ENCODE measurements around the gene STOML1. TPM values are rescaled to one million over a fixed set of nuclear protein-coding genes. Genes with fewer than 3 reads are reported as not detected.

Gene STOML1, protein sequence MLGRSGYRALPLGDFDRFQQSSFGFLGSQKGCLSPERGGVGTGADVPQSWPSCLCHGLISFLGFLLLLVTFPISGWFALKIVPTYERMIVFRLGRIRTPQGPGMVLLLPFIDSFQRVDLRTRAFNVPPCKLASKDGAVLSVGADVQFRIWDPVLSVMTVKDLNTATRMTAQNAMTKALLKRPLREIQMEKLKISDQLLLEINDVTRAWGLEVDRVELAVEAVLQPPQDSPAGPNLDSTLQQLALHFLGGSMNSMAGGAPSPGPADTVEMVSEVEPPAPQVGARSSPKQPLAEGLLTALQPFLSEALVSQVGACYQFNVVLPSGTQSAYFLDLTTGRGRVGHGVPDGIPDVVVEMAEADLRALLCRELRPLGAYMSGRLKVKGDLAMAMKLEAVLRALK
- polyA plus RNA-seq (7.0 to 12.9 TPM (median 9.4 TPM) in 3 replicates), polyA minus RNA-seq (5.5 to 11.7 TPM (median 8.4 TPM) in 3 replicates)
- polyA plus RNA-seq (2011; ENCODE audit: low read depth), result 1.9 TPM
- 3.8 and 10.0 TPM in 2 replicates for polyA plus RNA-seq (2011; cell fraction: cytosol; rRNA removed)
- polyA plus RNA-seq (2011; cell fraction: nucleus; rRNA removed), result 14.0 and 17.0 TPM in 2 replicates
- 6.7 and 12.2 TPM in 2 replicates for polyA plus RNA-seq (2012; ENCODE audit: low replicate concordance)
- 14.6 TPM for polyA minus RNA-seq (2011; cell fraction: cytosol; rRNA and poly(A)+ RNA removed)
- 10.2 and 12.7 TPM in 2 replicates for polyA minus RNA-seq (2011; cell fraction: nucleus; rRNA and poly(A)+ RNA removed)

DNA sequence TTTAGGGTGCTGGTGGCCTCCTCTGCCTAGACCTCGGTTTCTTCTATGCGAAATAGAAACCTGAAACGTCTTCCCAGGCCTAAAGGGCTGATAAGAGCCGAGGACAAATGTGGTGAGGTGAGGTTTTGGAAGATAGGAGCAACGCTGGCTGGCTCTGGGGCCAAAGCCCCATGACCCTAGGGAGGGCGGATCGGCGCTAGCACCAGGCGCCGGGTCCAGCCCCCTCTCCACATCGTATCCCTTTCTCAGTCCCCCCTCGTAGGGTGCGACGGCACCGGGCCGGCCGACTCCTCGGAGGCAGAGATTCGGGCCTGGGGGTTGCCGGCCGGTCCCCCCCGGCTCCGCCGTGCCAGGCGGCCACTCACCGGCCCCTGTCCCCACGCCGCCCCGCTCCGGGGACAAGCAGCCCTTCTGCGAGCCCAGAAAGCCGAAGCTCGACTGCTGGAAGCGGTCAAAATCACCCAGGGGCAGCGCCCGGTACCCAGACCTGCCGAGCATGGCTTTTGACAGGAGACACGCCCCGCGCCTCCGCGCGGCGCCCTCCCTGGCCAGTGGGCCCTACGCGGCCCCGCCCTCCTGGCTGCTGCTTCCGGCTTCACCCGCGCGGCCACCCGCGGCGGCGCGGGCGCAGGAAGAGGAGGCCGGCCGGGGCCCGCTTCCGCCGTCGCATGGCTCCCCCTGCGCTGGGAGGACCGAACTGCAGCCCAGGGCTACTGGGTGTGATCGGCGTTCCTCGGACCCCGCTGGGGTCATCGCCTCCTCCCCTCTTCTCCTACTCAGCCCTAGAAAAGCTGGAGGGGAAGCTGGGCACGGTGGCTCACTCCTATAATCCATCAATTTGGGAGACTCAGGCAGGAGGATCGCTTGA lies at the start of gene STOML1:
TSS of gene STOML1 (minus strand) at position 570 of the 868 bp plus-strand sequence. CDS start at position 498, 72 bp downstream.
- dilution Hi-C loops (cut with MboI; ENCODE audit: extremely low pct_ligation_motif_present, low sequenced_read_pairs), result no loop called here
- Histone ChIP-seq H3K9ac (ENCODE audit: control insufficient read depth, extremely low read depth, insufficient read depth, low read length) (peak within 1 kb of the TSS; percentile 69), H3K4me3 (ENCODE audit: control insufficient read depth in 2 of 3, extremely low read depth in 1 of 3, insufficient read depth in 2 of 3, low read depth in 1 of 3, low read length in 3 of 3) (peak within 1 kb of the TSS; percentile 66 to 77 (median 73)), H4K20me1 (ENCODE audit: control insufficient read depth, extremely low read depth, insufficient read depth, low read length) (no peaks in the 10 kb centered on the region), H3K36me3 (ENCODE audit: control insufficient read depth in 2 of 2, extremely low read depth in 1 of 2, insufficient read depth in 2 of 2, low read length in 2 of 2) (no peaks in the 10 kb centered on the region), H3K4me2 (ENCODE audit: control insufficient read depth, extremely low read depth, insufficient read depth, low read depth, low read length) (peak within 1 kb of the TSS; percentile 96), H2AFZ (ENCODE audit: control insufficient read depth, low read length) (peak within 1 kb of the TSS; percentile 89), H3K9me1 (ENCODE audit: control insufficient read depth, extremely low read depth, insufficient read depth, low read length) (no peaks in the 10 kb centered on the region), H3K4me1 (ENCODE audit: control insufficient read depth, extremely low read depth, insufficient read depth, low read length) (peaks cover 62% of the 10 kb centered on the region), H3K79me2 (ENCODE audit: control insufficient read depth, insufficient read depth, low read length) (peaks cover 24% of the 10 kb centered on the region), H3K27me3 (ENCODE audit: control insufficient read depth, extremely low read depth, insufficient read depth, low read length) (no peaks in the 10 kb centered on the region), H3K9me3 (ENCODE audit: control insufficient read depth, low read depth, low read length) (no peaks in the 10 kb centered on the region), H3K27ac (ENCODE audit: control insufficient read depth, insufficient read depth, low read length) (peak within 1 kb of the TSS; percentile 64)
- FAIRE-seq (no peak), DNase-seq (ENCODE audit: low read depth, low spot score) (peak; percentile 69)
- no peak for TF ChIP-seq EZH2 (IDR thresholded peaks at IDR 0.05; ENCODE audit: low read length)
- TF ChIP-seq, protein P1, sequence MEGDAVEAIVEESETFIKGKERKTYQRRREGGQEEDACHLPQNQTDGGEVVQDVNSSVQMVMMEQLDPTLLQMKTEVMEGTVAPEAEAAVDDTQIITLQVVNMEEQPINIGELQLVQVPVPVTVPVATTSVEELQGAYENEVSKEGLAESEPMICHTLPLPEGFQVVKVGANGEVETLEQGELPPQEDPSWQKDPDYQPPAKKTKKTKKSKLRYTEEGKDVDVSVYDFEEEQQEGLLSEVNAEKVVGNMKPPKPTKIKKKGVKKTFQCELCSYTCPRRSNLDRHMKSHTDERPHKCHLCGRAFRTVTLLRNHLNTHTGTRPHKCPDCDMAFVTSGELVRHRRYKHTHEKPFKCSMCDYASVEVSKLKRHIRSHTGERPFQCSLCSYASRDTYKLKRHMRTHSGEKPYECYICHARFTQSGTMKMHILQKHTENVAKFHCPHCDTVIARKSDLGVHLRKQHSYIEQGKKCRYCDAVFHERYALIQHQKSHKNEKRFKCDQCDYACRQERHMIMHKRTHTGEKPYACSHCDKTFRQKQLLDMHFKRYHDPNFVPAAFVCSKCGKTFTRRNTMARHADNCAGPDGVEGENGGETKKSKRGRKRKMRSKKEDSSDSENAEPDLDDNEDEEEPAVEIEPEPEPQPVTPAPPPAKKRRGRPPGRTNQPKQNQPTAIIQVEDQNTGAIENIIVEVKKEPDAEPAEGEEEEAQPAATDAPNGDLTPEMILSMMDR (optimal IDR thresholded peaks at IDR 0.05 in 1 of 3, IDR thresholded peaks at IDR 0.05 in 1 of 3, conservative IDR thresholded peaks at IDR 0.05 in 1 of 3; ENCODE audit: extremely low read depth in 1 of 3, insufficient read depth in 2 of 3, low read length in 3 of 3), result peak in 2 of 3 experiments; percentile 82

DNA sequence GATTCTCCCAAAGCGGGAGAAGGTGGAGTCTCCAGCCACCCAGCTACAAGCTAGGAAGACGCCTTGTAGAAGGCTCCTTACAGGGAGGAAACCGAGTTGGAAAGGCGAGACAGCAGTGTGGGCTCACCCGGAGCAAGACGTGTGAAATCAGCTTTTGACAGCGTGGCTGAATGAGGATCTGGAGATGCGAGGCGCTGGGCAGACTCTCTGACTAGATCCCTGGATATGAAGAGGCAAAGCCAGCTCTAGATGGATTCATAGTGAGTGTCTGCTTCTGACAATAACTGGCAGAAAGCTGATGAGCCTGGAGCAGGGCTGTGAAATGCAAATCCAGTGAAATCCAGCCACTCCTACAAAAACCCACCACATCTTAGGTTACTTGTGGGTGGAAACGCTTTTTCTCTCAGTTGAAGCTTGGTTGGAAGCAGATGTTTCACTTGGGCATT lies 49.2 kb upstream of the STOML1 start:
- H2AFZ ChIP-seq (ENCODE audit: control insufficient read depth, low read length), result no peak overlapping the region
- H3K27ac ChIP-seq (ENCODE audit: control insufficient read depth, insufficient read depth, low read length), result no peak overlapping the region
- peaks cover 12 to 24% of the 10 kb centered on the region in 2 experiments for H3K36me3 ChIP-seq (ENCODE audit: control insufficient read depth in 2 of 2, extremely low read depth in 1 of 2, insufficient read depth in 2 of 2, low read length in 2 of 2)
- no peaks in the 10 kb centered on the region for H3K9me1 ChIP-seq (ENCODE audit: control insufficient read depth, extremely low read depth, insufficient read depth, low read length)
- H3K27me3 ChIP-seq (ENCODE audit: control insufficient read depth, extremely low read depth, insufficient read depth, low read length), result no peaks in the 10 kb centered on the region
- H4K20me1 ChIP-seq (ENCODE audit: control insufficient read depth, extremely low read depth, insufficient read depth, low read length), result peaks cover 5% of the 10 kb centered on the region
- no peak for DNase-seq (ENCODE audit: low read depth, low spot score)
- no peaks in the 10 kb centered on the region for H3K9me3 ChIP-seq (ENCODE audit: control insufficient read depth, low read depth, low read length)
- H3K4me1 ChIP-seq (ENCODE audit: control insufficient read depth, extremely low read depth, insufficient read depth, low read length), result peaks cover 3% of the 10 kb centered on the region
- dilution Hi-C loops (cut with MboI; ENCODE audit: extremely low pct_ligation_motif_present, low sequenced_read_pairs), result no loop called here
- no peak for FAIRE-seq
- no peak overlapping the region for H3K9ac ChIP-seq (ENCODE audit: control insufficient read depth, extremely low read depth, insufficient read depth, low read length)
- no peaks in the 10 kb centered on the region for H3K79me2 ChIP-seq (ENCODE audit: control insufficient read depth, insufficient read depth, low read length)
- no peak for TF ChIP-seq EZH2 (IDR thresholded peaks at IDR 0.05; ENCODE audit: low read length)
- H3K4me3 ChIP-seq (ENCODE audit: control insufficient read depth in 2 of 3, extremely low read depth in 1 of 3, insufficient read depth in 2 of 3, low read depth in 1 of 3, low read length in 3 of 3), result no peak overlapping the region
- H3K4me2 ChIP-seq (ENCODE audit: control insufficient read depth, extremely low read depth, insufficient read depth, low read depth, low read length), result no peak overlapping the region
